ENCODE data around the gene ARID3A. TPM values are rescaled to one million over a fixed set of nuclear protein-coding genes. Genes with fewer than 3 reads are reported as not detected.
A peak's percentile ranks its signal among the peaks of the same experiment; 100 is the strongest.

ARID3A gene
- total and polyA plus RNA-seq, 2 of the 4 experiments (the other 2 are of a cell fraction): 16.0 to 23.1 TPM

GRCh38 chr19:979318-979741 is 53.5 kb downstream of the ARID3A start:
- Histone ChIP-seq H3K14ac (replicated peaks; ENCODE audit: low read depth, low read length) (no peak overlapping the region), H3K9me1 (ENCODE audit: insufficient read depth, low read length) (no peaks in the 10 kb centered on the region), H3K4me2 (ENCODE audit: low read depth, low read length) (no peak overlapping the region), H4K20me1 (ENCODE audit: insufficient read depth, low read length) (no peaks in the 10 kb centered on the region), H3K4ac (ENCODE audit: low read depth, low read length) (no peak overlapping the region), H2BK20ac (ENCODE audit: low read depth, low read length) (no peak overlapping the region), H3K4me1 (ENCODE audit: control insufficient read depth, insufficient read depth, low read length) (peaks cover 11% of the 10 kb centered on the region), H2AK9ac (replicated peaks; ENCODE audit: low read depth, low read length, poor library complexity) (peak overlapping the region; percentile 82), H3K36me3 (ENCODE audit: control insufficient read depth, insufficient read depth, low read length) (peaks cover 6% of the 10 kb centered on the region; the same call in 1 of the 2 replicates), H3K23ac (ENCODE audit: low read depth, low read length) (no peak overlapping the region), H2BK120ac (ENCODE audit: low read depth, low read length) (no peak overlapping the region), H3K27me3 (ENCODE audit: control insufficient read depth, insufficient read depth, low read length) (no peaks in the 10 kb centered on the region), H4K5ac (ENCODE audit: low read depth, low read length) (no peak overlapping the region), H2AFZ (replicated peaks; ENCODE audit: low read length, poor library complexity) (no peak overlapping the region), H3K56ac (ENCODE audit: extremely low read depth, insufficient read depth, low read length) (no peak overlapping the region), H3K79me1 (ENCODE audit: low read depth in 1 of 2, low read length in 2 of 2) (peaks cover 0 to 9% of the 10 kb centered on the region in 2 experiments; a peak in 2 of 4 replicates), H3K4me3 (ENCODE audit: insufficient read depth, low read depth, low read length) (no peak overlapping the region), H3K18ac (ENCODE audit: low read depth, low read length) (no peak overlapping the region), H3K9me3 (ENCODE audit: control insufficient read depth, insufficient read depth, low read length) (no peaks in the 10 kb centered on the region), H2BK15ac (ENCODE audit: low read depth, low read length) (no peak overlapping the region), H3K27ac (ENCODE audit: insufficient read depth, low read length) (no peak overlapping the region), H2AK5ac (ENCODE audit: low read depth, low read length) (peak overlapping the region; percentile 50; the same call in 1 of the 2 replicates), H2BK5ac (ENCODE audit: low read depth, low read length, poor library complexity, severe bottlenecking) (no peak overlapping the region), H3K9ac (ENCODE audit: low read depth, low read length) (no peak overlapping the region), H4K8ac (ENCODE audit: low read depth in 2 of 2, low read length in 2 of 2) (no peak overlapping the region), H4K91ac (ENCODE audit: insufficient read depth, low read depth, low read length) (no peak overlapping the region)
- DNase-seq: no peak
- POLR2A ChIA-PET (ENCODE audit: unreplicated experiment): no interaction called here
- 71% methylated on average over 8 of the region's 19 CpGs; no CpG with 5 or more reads in 1 of the 2 experiments for WGBS, 2 experiments (ENCODE audit: extremely low coverage in 2 of 2, insufficient read length in 1 of 2)
- TF ChIP-seq MAFK (IDR thresholded peaks at IDR 0.05; ENCODE audit: low read depth, low read length) (no peak), MAZ (IDR thresholded peaks at IDR 0.05; ENCODE audit: borderline replicate concordance, low read depth, low read length) (no peak), BHLHE40 (IDR thresholded peaks at IDR 0.05; ENCODE audit: low read depth, low read length) (no peak), CHD1 (IDR thresholded peaks at IDR 0.05; ENCODE audit: low read depth, low read length) (no peak), SMC3 (IDR thresholded peaks at IDR 0.05; ENCODE audit: low read depth, low read length) (no peak), MXI1 (IDR thresholded peaks at IDR 0.05; ENCODE audit: borderline replicate concordance, low read depth, low read length) (no peak), RFX5 (IDR thresholded peaks at IDR 0.05; ENCODE audit: low read depth, low read length) (no peak), FOS (IDR thresholded peaks at IDR 0.05; ENCODE audit: low read depth, low read length) (no peak), USF2 (IDR thresholded peaks at IDR 0.05; ENCODE audit: low read depth, low read length) (no peak), POLR2A (IDR thresholded peaks at IDR 0.05; ENCODE audit: low read depth, low read length) (no peak), CEBPB (IDR thresholded peaks at IDR 0.05; ENCODE audit: low read depth, low read length) (no peak)
- TF ChIP-seq, protein P1, sequence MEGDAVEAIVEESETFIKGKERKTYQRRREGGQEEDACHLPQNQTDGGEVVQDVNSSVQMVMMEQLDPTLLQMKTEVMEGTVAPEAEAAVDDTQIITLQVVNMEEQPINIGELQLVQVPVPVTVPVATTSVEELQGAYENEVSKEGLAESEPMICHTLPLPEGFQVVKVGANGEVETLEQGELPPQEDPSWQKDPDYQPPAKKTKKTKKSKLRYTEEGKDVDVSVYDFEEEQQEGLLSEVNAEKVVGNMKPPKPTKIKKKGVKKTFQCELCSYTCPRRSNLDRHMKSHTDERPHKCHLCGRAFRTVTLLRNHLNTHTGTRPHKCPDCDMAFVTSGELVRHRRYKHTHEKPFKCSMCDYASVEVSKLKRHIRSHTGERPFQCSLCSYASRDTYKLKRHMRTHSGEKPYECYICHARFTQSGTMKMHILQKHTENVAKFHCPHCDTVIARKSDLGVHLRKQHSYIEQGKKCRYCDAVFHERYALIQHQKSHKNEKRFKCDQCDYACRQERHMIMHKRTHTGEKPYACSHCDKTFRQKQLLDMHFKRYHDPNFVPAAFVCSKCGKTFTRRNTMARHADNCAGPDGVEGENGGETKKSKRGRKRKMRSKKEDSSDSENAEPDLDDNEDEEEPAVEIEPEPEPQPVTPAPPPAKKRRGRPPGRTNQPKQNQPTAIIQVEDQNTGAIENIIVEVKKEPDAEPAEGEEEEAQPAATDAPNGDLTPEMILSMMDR (conservative IDR thresholded peaks at IDR 0.05; ENCODE audit: low read depth, low read length): no peak
- TF ChIP-seq, protein P2, sequence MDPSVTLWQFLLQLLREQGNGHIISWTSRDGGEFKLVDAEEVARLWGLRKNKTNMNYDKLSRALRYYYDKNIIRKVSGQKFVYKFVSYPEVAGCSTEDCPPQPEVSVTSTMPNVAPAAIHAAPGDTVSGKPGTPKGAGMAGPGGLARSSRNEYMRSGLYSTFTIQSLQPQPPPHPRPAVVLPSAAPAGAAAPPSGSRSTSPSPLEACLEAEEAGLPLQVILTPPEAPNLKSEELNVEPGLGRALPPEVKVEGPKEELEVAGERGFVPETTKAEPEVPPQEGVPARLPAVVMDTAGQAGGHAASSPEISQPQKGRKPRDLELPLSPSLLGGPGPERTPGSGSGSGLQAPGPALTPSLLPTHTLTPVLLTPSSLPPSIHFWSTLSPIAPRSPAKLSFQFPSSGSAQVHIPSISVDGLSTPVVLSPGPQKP (IDR thresholded peaks at IDR 0.05; ENCODE audit: borderline replicate concordance, low read depth, low read length): no peak
- no peak for ATAC-seq (ENCODE audit: low read depth)
- BruUV-seq (replicated peaks): no TSS peak
- dilution Hi-C loops (cut with HindIII; ENCODE audit: low sequenced_read_pairs, unreplicated experiment) (no loop called here), intact Hi-C loops (cut with micrococcal nuclease) (no loop called here), in situ Hi-C loops (cut with MboI; ENCODE audit: low sequenced_read_pairs) (no loop called here)
- CTCF ChIA-PET: interaction anchor here (0.6 to 1.4 kb wide), 2 partner anchors 9 to 30 kb away, joined by 3 read pairs; no protein-coding TSS in a partner anchor

Data from IMR-90 (cell line).